Bronchial epithelial cell (primary cell): ENCODE data around the gene HCFC1R1. TPM values are rescaled to one million over a fixed set of nuclear protein-coding genes. Genes with fewer than 3 reads are reported as not detected.

Experiments
- DNase-seq: peaks from one replicate; pipeline ENCODE4 v3.0.0-alpha.2; 2010; ENCODE audit warnings: low read depth
- FAIRE-seq: peaks from 2 replicates; lab custom pipeline; 2011; peaks lifted over from hg19 to GRCh38; lab: Jason Lieb, UNC
- H3K27me3 ChIP-seq: 2 replicates; pipeline ENCODE4 v1.5.1; 2011; ENCODE audit warnings: low read length; ENCODE audit not compliant: control insufficient read depth, insufficient read depth
- H3K36me3 ChIP-seq: 2 replicates; pipeline ENCODE4 v1.5.1; 2011; ENCODE audit warnings: low read length; ENCODE audit not compliant: control insufficient read depth, insufficient read depth
- H3K4me3 ChIP-seq: 2 replicates; pipeline ENCODE4 v1.5.1; 2011; ENCODE audit warnings: mild to moderate bottlenecking, low read depth, low read length, control low read depth
- total RNA-seq: library from RNA; depleted of rRNA; stranded (reverse); fragments of >200 nt; gene quantifications from 2 replicates; pipeline ENCODE4 v1.2.1, GENCODE V29; 2014
- TF ChIP-seq, protein P1 (sequence below): IDR thresholded peaks from 2 replicates; pipeline ENCODE4 v1.5.1; 2011; ENCODE audit warnings: mild to moderate bottlenecking, moderate library complexity, low read length, control low read depth, inconsistent platforms; ENCODE audit not compliant: insufficient read depth, severe bottlenecking

HCFC1R1 gene
- total RNA-seq, 1 donor from 2014 or later, result 1.1 TPM

DNA sequence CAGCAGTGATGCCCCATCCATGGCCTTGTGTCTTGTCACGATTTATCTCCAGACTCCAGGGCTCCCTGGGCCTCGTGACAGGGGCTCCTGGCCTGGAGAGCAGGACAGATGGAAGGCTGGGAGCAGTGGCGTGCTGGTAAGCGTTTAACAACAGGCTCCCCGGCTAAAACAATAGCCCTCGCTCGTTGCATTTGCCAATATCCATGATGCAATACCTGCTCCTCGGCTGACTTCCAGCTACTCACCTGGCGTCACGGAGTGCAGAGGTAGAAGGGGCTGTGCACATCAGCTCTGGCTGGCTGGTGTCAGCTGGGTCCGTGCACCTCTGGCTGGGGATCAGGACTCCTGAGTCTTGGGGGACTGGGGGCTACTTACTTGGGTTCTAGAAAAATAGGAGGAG is 14.5 kb upstream of the HCFC1R1 start:
- TF ChIP-seq, protein P1, sequence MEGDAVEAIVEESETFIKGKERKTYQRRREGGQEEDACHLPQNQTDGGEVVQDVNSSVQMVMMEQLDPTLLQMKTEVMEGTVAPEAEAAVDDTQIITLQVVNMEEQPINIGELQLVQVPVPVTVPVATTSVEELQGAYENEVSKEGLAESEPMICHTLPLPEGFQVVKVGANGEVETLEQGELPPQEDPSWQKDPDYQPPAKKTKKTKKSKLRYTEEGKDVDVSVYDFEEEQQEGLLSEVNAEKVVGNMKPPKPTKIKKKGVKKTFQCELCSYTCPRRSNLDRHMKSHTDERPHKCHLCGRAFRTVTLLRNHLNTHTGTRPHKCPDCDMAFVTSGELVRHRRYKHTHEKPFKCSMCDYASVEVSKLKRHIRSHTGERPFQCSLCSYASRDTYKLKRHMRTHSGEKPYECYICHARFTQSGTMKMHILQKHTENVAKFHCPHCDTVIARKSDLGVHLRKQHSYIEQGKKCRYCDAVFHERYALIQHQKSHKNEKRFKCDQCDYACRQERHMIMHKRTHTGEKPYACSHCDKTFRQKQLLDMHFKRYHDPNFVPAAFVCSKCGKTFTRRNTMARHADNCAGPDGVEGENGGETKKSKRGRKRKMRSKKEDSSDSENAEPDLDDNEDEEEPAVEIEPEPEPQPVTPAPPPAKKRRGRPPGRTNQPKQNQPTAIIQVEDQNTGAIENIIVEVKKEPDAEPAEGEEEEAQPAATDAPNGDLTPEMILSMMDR, result no peak
- peak; percentile 75 for DNase-seq
- FAIRE-seq, result peak; percentile 97
- Histone ChIP-seq H3K36me3 (peaks cover 2% of the 10 kb centered on the region), H3K4me3 (no peak overlapping the region), H3K27me3 (peaks cover 13% of the 10 kb centered on the region)

DNA sequence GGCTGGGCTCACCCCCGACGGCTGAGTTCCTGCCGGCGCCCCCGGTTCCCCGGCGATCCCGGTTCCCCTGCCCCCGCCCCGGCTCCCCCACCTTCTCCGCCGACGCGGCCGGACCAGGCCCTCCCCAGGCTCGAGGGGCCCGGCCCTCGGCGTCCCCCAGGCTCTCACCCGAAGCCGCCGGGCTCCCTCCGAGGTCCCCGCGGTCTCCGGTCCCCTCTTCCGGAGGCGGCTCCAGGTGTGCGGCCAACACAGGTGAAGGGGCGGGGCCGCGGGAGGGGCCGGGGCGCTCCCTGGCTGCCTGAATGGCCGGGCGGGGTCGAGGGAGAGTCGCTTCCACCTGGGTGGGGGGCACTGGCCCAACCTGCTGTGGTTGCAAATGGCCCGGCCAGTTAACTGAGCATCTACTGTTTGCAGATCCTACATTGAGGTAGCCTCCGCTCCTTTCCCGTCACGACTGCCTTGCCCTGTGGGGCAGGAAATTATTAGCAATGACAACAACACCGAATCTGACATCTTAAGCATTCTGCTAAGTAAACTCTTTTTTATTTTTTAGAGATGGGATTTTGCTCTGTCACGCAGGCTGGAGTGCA is 13.1 kb upstream of the HCFC1R1 start, which contains the start of gene BICDL2:
Gene BICDL2, minus strand, starts transcription at position 219 of the 590 bp plus-strand sequence. CDS start 1,448 bp downstream, outside the sequence.
- FAIRE-seq, result no peak
- TF ChIP-seq, protein P1, result no peak
- peaks cover 2% of the 10 kb centered on the region for H3K36me3 ChIP-seq
- H3K4me3 ChIP-seq, result peak within 1 kb of the TSS; percentile 72
- no peak for DNase-seq
- H3K27me3 ChIP-seq, result peaks cover 13% of the 10 kb centered on the region

DNA sequence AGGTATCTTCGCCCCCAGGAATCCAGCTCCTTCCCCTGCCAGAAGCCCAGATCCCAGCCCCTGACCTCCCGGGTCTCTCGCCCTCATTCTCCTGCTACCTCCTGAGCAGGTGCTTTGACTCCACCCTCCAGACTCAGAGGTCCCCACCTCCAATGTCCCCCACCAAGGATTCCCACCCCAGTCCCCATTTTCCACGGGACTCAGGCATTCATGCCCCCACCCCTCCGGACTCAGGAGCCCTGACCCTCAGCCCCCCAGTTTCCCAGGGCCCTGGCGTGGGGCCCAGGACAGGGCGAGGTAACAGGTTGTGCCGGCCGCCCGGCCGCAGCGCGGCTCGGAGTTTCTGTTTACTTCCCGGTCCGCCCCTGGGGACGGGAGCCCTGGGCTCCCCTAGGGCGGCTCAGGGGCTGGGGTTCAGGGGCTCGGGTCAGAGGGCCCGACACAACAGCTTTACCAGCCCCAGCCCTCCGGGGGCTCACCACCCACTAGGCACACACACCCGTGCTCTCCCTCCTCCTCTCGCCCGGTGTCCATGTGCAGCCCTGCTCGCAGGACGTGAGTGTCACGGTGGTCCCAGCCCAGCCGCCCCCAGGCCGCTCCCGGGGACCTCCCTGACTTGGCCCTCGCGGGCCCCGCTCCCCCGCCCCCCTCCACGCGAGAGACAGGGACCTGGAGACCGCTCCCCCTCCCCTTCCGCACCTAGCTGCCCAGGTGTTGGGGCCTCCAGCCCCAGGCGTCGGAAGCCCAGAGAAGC is 12.4 kb upstream of the HCFC1R1 start:
- Histone ChIP-seq H3K27me3 (peaks cover 13% of the 10 kb centered on the region), H3K4me3 (peak overlapping the region; percentile 72), H3K36me3 (peaks cover 2% of the 10 kb centered on the region)
- TF ChIP-seq, protein P1, result no peak
- no peak for FAIRE-seq
- DNase-seq, result no peak

DNA sequence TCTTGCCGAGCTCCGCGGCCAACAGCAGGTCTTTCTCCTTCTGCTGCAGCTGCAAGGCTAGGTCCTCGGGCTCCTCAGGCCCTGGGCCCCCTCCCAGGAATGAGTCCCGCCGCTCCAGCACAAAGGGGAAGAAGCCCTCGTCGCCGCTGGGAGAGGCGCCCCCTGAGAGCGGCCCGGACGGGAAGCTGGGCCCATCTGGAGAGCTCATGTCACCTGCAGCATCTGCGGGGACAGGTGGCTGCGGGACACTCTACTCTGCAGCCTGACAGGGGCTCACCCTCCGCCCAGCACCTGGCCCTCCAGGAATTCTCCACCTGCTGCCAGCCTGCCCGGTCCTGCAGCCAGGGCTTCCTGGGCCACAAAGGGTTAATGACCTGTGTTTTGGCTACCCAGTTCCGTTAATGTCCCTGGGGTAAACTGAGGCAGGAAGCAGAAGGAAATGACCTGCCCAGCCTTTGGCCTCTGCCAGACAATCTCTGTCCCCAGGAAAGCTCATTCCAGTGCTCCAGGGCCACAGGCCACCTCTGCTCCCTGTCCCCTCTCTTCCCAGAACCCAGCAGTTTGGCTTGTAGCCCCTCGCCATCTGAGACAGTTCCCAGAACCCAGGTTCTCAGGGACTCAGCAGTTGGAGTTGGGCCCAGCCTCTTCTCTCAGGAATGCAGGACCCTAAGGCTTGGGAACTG is 11.7 kb upstream of the HCFC1R1 start:
- FAIRE-seq, result no peak
- Histone ChIP-seq H3K36me3 (peaks cover 2% of the 10 kb centered on the region), H3K27me3 (peaks cover 13% of the 10 kb centered on the region), H3K4me3 (peak overlapping the region; percentile 72)
- TF ChIP-seq, protein P1, result no peak
- DNase-seq, result no peak

DNA sequence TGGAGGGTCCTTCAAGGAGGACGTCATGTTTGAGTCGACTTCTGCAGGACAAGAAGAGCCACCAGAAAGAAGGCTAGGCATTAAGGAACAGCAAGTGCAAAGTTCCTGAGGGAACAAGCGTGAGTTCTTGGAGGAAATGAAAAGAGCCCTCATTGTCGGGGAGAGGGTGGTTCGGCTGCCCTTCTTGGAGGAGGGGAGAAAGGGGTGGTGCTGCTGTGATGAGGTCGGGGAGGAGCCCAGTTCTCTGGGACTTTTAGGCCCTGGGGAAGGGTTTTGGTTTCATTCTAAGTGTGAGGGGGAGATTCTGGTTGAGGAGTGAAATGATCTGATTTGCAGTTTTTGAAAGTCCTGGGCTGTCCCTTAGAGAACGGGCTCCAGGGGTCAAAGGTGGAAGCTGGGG is 8.9 kb upstream of the HCFC1R1 start:
- TF ChIP-seq, protein P1, result no peak
- FAIRE-seq, result no peak
- H3K4me3 ChIP-seq, result no peak overlapping the region
- no peak for DNase-seq
- H3K27me3 ChIP-seq, result peaks cover 10% of the 10 kb centered on the region
- peaks cover 3% of the 10 kb centered on the region for H3K36me3 ChIP-seq
